Mesodermal cell (in vitro differentiated cells): Measurements from ENCODE around the gene CHAT.

Source experiments
- H3K27ac ChIP-seq: 2 replicates; pipeline ENCODE4 v1.7.0; 2013; ENCODE audit warnings: mild to moderate bottlenecking, low read depth, low read length, moderate library complexity; ENCODE audit not compliant: severe bottlenecking
- H3K36me3 ChIP-seq: 2 replicates; pipeline ENCODE4 v1.7.1; 2013; ENCODE audit warnings: mild to moderate bottlenecking, low read length, moderate library complexity; ENCODE audit not compliant: control insufficient read depth, insufficient read depth
- H3K4me1 ChIP-seq: one replicate; pipeline ENCODE4 v1.7.1; 2013; ENCODE audit warnings: mild to moderate bottlenecking, low read length; ENCODE audit not compliant: insufficient read depth, control insufficient read depth, poor library complexity, severe bottlenecking
- H3K4me3 ChIP-seq: 2 replicates; pipeline ENCODE4 v1.7.0; 2013; ENCODE audit warnings: low read length, control low read depth, mild to moderate bottlenecking; ENCODE audit not compliant: insufficient read depth, poor library complexity, severe bottlenecking; ENCODE audit errors: extremely low read depth
- H3K9me3 ChIP-seq: 2 replicates; pipeline ENCODE4 v1.7.1; 2013; ENCODE audit warnings: mild to moderate bottlenecking, low read length, moderate library complexity; ENCODE audit not compliant: control insufficient read depth
- WGBS, 2 experiments: methylation state at CpG; one replicate each; pipeline ENCODE4 v1.1.5; 2013; ENCODE audit warnings: missing lambda C conversion rate in 2 of 2; ENCODE audit not compliant: insufficient coverage in 2 of 2; 5-methylcytosine and 5-hydroxymethylcytosine counted together

Gene CHAT

DNA sequence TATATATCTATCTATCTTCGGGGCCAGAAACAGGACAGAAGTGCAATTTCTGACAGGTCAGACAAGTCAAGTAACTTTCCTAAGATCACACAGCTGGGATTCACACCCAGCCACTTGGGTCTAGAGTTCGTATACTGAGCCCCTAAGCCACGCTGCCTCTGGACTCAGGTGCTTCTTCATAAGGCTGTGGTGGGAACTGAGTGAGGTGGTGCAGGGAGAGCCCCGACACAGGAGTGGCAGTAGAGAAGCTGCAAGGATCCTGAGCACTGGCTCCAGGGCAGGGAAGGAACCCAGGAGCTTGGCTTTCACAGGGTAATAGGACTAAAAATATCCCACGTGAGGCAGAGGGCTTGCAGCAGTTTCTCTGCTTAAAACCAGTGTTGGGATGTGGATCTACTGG is 99.4 kb downstream of the CHAT start:
- Histone ChIP-seq H3K4me1 (no peaks in the 10 kb centered on the region), H3K9me3 (no peaks in the 10 kb centered on the region), H3K36me3 (no peaks in the 10 kb centered on the region), H3K4me3 (no peak overlapping the region), H3K27ac (no peak overlapping the region)
- 88 to 94% methylated on average over 2 of the region's 5 CpGs for WGBS, 2 experiments
